ENCODE data around the gene HS3ST3B1. TPM values are rescaled to one million over a fixed set of nuclear protein-coding genes. Genes with fewer than 3 reads are reported as not detected.
A peak's percentile ranks its signal among the peaks of the same experiment; 100 is the strongest.

Gene HS3ST3B1
- total RNA-seq, 1 experiment from 2014 or later: 22.3 TPM

DNA sequence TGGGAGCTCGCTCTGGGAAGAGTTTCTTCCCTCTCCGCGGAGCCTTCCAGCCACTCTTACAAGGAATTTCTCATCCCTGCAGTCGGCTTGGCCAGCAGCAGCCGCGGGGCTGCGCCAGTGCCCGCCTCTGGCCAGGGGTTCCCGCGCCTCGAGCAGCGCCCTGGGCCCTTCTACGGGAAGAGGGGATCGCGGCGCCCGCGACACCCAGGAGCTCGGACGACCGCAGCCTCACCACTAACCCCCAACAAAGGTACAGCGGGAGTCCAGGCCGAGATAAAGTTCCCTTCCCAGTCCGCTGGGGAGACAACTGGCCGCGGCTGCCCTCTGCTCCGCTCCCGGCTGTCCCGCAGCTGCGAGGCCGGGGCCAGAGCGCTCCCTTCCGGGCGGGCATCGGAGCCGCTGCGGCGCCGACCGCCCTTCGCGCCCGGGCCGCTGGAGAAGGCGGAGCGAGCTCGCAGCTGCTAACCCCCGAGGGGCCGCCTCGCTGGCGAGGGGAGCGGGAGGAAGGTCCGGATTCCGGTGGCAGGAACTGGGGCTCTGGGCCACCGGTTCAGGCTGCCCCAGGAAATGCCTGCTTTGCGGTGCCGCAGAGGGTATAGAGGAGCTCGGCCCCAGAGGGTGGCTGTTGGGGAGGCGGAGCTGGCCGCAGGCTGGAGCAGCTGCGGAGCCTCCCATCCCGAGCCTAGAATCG is 3.6 kb upstream of the HS3ST3B1 start (continued):
- TF ChIP-seq, protein P1, sequence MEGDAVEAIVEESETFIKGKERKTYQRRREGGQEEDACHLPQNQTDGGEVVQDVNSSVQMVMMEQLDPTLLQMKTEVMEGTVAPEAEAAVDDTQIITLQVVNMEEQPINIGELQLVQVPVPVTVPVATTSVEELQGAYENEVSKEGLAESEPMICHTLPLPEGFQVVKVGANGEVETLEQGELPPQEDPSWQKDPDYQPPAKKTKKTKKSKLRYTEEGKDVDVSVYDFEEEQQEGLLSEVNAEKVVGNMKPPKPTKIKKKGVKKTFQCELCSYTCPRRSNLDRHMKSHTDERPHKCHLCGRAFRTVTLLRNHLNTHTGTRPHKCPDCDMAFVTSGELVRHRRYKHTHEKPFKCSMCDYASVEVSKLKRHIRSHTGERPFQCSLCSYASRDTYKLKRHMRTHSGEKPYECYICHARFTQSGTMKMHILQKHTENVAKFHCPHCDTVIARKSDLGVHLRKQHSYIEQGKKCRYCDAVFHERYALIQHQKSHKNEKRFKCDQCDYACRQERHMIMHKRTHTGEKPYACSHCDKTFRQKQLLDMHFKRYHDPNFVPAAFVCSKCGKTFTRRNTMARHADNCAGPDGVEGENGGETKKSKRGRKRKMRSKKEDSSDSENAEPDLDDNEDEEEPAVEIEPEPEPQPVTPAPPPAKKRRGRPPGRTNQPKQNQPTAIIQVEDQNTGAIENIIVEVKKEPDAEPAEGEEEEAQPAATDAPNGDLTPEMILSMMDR (IDR thresholded peaks at IDR 0.05): no peak
- TF ChIP-seq, protein P2, sequence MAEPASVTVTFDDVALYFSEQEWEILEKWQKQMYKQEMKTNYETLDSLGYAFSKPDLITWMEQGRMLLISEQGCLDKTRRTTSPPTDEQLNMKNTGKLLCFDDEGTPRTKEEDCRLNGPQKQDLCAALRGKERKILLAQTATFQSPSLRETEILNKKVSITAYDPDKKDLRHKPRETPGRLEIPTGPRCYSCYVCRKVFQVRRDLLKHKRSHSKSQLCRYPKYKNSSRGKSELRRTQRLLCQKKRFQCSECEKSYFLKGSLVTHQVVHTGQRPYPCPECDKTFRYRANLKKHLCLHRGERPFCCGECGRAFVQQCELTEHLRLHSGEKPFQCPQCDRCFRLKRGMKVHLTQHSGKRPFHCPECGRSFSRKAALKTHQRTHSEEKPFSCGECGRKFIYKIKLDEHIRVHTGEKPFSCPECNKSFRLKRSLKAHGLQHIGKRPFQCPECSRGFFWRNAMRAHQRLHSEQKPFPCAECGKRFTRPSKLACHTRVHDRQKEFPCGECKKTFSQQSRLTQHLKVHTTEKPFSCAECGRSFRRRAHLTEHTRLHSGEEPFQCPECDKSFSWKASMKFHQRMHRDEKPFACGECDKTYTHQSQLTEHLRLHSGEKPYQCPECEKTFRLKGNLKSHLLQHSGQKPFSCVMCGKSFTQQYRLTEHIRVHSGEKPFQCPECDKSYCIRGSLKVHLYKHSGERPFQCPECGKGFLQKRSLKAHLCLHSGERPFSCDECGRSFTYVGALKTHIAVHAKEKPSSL (CRISPR knock-in tag; conservative IDR thresholded peaks at IDR 0.05): no peak
- TF ChIP-seq GTF2I (CRISPR knock-in tag; conservative IDR thresholded peaks at IDR 0.05): no peak
- TF ChIP-seq ZNF219 (CRISPR knock-in tag; IDR thresholded peaks at IDR 0.05; ENCODE audit: borderline replicate concordance): no peak
- TF ChIP-seq, protein P3, sequence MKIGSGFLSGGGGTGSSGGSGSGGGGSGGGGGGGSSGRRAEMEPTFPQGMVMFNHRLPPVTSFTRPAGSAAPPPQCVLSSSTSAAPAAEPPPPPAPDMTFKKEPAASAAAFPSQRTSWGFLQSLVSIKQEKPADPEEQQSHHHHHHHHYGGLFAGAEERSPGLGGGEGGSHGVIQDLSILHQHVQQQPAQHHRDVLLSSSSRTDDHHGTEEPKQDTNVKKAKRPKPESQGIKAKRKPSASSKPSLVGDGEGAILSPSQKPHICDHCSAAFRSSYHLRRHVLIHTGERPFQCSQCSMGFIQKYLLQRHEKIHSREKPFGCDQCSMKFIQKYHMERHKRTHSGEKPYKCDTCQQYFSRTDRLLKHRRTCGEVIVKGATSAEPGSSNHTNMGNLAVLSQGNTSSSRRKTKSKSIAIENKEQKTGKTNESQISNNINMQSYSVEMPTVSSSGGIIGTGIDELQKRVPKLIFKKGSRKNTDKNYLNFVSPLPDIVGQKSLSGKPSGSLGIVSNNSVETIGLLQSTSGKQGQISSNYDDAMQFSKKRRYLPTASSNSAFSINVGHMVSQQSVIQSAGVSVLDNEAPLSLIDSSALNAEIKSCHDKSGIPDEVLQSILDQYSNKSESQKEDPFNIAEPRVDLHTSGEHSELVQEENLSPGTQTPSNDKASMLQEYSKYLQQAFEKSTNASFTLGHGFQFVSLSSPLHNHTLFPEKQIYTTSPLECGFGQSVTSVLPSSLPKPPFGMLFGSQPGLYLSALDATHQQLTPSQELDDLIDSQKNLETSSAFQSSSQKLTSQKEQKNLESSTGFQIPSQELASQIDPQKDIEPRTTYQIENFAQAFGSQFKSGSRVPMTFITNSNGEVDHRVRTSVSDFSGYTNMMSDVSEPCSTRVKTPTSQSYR (CRISPR knock-in tag; IDR thresholded peaks at IDR 0.05): no peak
- TF ChIP-seq, protein P4, sequence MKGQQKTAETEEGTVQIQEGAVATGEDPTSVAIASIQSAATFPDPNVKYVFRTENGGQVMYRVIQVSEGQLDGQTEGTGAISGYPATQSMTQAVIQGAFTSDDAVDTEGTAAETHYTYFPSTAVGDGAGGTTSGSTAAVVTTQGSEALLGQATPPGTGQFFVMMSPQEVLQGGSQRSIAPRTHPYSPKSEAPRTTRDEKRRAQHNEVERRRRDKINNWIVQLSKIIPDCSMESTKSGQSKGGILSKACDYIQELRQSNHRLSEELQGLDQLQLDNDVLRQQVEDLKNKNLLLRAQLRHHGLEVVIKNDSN (CRISPR knock-in tag; IDR thresholded peaks at IDR 0.05): no peak
- TF ChIP-seq PRRX2 (CRISPR knock-in tag; IDR thresholded peaks at IDR 0.05): no peak
- no peak for TF ChIP-seq ZNF121 (CRISPR knock-in tag; IDR thresholded peaks at IDR 0.05)
- TF ChIP-seq MYBL2 (CRISPR knock-in tag; IDR thresholded peaks at IDR 0.05): peak; percentile 69; the same call in 1 of the 2 replicates
- TF ChIP-seq ZNF232 (CRISPR knock-in tag; IDR thresholded peaks at IDR 0.05): no peak

DNA sequence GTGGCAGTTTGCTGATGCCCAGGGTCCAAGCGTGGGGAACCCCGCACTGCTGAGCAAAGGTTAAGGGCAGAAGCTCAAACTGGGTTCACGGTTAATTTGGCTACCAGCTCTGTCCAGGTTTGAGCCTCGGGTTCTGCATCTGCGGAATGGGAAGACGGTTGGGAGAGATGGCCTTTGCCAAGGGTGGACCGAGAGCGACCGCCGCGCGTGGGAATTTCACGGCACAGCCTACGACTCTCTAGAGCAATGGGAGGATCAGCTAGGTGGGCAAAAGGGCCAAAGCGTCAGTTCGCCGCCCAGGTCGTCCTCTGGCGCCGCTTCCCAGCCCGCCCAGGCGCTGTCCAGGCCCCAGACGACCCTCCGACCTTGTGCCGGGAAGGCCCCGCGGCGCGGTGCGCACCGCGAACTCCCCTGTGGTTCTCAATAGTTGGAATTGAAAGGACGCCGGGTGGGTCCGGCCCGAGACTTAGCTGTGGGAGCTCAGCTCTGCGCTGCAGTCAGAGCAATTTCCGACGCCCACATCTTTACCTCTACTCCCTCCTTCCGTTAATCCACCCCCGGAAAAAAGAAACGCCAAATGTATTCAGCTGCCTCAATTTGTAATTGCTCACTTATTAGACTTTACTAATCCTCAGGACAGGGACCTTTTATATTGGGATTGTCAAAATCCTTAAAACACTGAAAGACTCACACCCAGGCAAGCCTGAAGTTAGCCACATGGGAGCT is 2.5 kb upstream of the HS3ST3B1 start:
- TF ChIP-seq, protein P5, sequence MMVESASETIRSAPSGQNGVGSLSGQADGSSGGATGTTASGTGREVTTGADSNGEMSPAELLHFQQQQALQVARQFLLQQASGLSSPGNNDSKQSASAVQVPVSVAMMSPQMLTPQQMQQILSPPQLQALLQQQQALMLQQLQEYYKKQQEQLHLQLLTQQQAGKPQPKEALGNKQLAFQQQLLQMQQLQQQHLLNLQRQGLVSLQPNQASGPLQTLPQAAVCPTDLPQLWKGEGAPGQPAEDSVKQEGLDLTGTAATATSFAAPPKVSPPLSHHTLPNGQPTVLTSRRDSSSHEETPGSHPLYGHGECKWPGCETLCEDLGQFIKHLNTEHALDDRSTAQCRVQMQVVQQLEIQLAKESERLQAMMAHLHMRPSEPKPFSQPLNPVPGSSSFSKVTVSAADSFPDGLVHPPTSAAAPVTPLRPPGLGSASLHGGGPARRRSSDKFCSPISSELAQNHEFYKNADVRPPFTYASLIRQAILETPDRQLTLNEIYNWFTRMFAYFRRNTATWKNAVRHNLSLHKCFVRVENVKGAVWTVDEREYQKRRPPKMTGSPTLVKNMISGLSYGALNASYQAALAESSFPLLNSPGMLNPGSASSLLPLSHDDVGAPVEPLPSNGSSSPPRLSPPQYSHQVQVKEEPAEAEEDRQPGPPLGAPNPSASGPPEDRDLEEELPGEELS (CRISPR knock-in tag; IDR thresholded peaks at IDR 0.05): 0 out of 2 replicates have a peak, but pooled peaks have one; percentile 23
- TF ChIP-seq ZNF317 (CRISPR knock-in tag; IDR thresholded peaks at IDR 0.05; ENCODE audit: borderline replicate concordance, low read depth): no peak
- Mint-ChIP-seq H3K27ac (no peak overlapping the region), H3K4me3 (peak overlapping the region; percentile 89), H3K36me3 (no peaks in the 10 kb centered on the region), H3K4me1 (peaks cover 45% of the 10 kb centered on the region), H3K27me3 (ENCODE audit: low read depth) (peaks cover 89% of the 10 kb centered on the region), H3K9me3 (no peaks in the 10 kb centered on the region)
- CTCF ChIA-PET: interaction anchor here (0.6 to 3.5 kb wide), 14 partner anchors 11 to 673 kb away, joined by 3 to 20 read pairs (median 4); no protein-coding TSS in a partner anchor
- POLR2A ChIA-PET: interaction anchor here (0.8 to 3.4 kb wide), 4 partner anchors 11 to 198 kb away, joined by 3 to 27 read pairs (median 4); no protein-coding TSS in a partner anchor
- no peak for ATAC-seq
- no peak for DNase-seq (ENCODE audit: low spot score)

Data from WTC11 (cell line).